Jurkat, Clone E6-1 (cell line): ENCODE results near the gene WNT5A.
"Not testable (repeated sequence)": the region's sequence is repeated elsewhere in the genome, so short reads cannot be mapped to it uniquely, and the experiment has no call there.

ENCODE experiments used
- DNase-seq: peaks from one replicate; pipeline ENCODE4 v3.0.0-alpha.2; 2011; ENCODE audit warnings: low read depth, low spot score
- H3K4me3 ChIP-seq: 2 replicates; pipeline ENCODE4 v1.5.1; 2011; ENCODE audit warnings: mild to moderate bottlenecking, low read length, control low read depth, moderate library complexity

WNT5A gene

DNA sequence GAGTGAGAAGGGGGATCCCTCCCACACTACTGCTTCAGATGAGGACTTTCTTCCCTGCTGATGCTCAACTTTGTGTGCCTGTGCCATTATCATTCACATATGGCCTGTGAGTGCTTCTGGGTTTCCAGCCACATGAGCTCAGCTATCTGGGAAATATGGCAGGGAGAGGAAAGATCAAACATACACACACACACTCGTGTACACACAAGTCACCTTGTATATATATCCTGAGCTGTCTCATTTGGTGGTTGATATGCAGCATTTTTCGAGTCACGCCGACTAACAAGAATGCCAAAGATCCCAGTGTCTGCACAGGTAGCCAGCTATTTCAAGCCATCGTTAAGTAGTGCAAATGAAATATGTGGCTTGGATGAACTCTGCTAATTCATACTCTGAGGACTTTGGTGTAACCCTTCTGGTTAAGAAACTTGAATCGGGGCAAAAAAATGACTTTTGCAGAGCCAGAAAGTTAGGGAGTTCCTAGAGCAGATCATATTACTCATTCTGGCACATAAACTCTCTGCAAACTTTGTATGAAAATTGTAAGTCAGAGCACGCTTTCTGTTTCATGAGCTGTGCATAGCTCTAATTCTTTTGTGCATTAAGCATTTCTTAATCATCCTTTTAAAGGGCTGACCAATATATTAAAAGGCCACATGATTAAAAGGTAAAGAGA lies 24.9 kb upstream of the WNT5A start:
- no peak for DNase-seq
- H3K4me3 ChIP-seq = no peak overlapping the region

DNA sequence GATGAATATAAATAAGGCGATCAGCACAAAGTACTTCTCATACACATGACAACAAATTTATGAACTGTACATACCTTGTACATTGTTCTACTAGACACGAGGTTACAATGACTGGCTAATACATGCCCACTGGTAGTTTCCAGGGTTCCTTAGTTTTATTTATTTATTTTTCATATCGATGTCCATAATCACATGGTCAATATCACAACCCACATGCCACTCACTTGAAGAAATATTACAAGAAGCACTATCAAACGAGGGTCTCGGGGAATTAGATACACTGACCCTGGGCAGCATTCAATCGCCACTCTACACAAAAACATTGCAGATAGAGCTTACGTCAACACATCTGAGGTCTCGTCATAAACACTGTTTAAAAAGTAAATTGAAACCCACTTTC lies 21.2 kb upstream of the WNT5A start:
- no peak for DNase-seq
- H3K4me3 ChIP-seq = no peak overlapping the region

- H3K4me3 ChIP-seq = no peak overlapping the region
- DNase-seq = no peak
Observed at GRCh38 chr3:55507808-55508207, 20.7 kb upstream of the WNT5A start.

DNA sequence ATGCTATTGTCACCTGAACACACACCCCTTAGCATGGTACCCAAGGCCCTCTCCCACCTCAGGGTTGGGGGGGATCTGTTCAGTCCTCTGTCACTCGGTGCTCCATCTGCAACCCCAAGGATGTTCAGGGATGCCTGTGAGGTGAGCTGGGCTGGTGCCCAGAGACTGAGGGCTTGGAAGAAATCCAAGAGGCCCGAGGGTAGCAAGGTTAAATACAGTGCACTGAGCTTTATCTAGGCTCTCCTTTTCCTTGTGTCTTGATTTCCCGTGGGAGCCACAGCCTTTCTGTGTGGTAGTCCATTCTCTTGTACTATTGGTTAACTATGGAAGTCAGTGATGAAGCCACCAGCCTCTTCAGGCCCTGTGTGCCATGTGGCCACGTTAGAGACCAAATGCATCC lies 18.7 kb upstream of the WNT5A start:
- no peak for DNase-seq
- no peak overlapping the region for H3K4me3 ChIP-seq

- not testable (repeated sequence) for DNase-seq, H3K4me3 ChIP-seq
Observed at GRCh38 chr3:55505102-55505501, 18.0 kb upstream of the WNT5A start.

DNA sequence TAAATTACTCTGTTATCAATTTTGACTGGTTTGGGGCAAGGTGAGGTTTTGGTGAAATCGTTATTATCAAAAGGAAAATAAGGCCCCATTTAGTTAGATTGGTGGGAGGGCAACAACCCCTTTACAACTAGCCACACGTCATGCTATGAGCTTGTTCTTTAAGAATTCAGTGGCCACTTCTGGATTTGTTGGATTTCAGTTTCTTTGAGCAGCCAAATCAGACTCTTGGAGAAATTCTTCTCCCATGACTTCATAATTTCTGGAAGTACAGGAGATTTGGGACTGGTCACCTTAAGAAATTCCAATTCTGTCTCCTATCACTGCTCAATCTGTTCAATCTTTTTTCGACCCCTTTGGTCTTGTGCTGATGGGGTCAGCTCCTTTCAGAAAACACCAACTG lies 14.8 kb upstream of the WNT5A start:
- DNase-seq = no peak
- no peak overlapping the region for H3K4me3 ChIP-seq

GRCh38 chr3:55500555-55501330 lies 13.6 kb upstream of the WNT5A start:
- DNase-seq = no peak
- no peak overlapping the region for H3K4me3 ChIP-seq

GRCh38 chr3:55498520-55498919 lies 11.4 kb upstream of the WNT5A start:
- no peak overlapping the region for H3K4me3 ChIP-seq
- DNase-seq = no peak

GRCh38 chr3:55497250-55497649 lies 10.1 kb upstream of the WNT5A start:
- no peak for DNase-seq
- no peak overlapping the region for H3K4me3 ChIP-seq

DNA sequence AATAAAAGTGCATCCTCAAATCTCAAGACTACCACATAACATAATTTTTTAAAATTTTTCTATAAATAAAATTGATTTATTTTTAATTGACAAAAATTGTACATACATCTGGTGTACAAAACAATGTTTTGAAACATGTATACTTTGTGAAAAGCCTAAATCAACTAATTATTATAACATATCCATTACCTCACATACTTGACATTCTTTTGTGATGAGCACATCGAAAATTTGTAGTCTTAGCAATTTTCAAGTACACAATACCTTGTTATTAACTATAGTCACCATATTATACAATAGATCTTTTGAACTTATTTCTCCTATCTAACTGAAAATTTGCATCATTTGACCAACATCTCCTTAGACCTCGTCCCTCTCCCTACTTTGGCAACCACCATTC lies 7.9 kb upstream of the WNT5A start:
- no peak overlapping the region for H3K4me3 ChIP-seq
- DNase-seq = no peak

GRCh38 chr3:55492976-55493375 lies 5.9 kb upstream of the WNT5A start:
- no peak for DNase-seq
- no peak overlapping the region for H3K4me3 ChIP-seq

DNA sequence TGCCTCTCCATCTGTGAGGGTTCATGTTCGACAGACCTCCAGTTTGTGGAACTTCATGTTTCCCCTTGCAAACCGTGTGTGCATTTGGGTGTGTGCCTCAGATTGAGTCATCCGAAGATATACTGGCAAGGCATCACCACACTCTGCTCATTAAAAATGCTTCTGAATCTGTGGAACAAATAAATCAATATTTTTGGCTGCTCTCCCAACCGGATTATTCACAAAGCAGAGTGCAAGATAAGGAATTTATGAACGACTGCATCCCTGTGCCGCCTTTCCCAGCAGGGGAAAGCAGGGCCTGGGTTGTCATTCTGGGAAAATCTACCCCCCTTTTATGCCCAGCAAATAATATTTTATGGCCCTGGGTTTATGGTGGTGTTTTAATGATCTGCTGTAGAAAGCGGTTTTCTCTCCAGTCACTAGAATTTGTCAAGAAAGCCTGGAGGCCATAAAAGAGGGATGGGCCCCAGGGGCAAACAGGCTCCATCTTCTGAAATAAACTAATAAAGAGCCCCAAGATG lies 4.2 kb upstream of the WNT5A start:
- H3K4me3 ChIP-seq = no peak overlapping the region
- no peak for DNase-seq

DNA sequence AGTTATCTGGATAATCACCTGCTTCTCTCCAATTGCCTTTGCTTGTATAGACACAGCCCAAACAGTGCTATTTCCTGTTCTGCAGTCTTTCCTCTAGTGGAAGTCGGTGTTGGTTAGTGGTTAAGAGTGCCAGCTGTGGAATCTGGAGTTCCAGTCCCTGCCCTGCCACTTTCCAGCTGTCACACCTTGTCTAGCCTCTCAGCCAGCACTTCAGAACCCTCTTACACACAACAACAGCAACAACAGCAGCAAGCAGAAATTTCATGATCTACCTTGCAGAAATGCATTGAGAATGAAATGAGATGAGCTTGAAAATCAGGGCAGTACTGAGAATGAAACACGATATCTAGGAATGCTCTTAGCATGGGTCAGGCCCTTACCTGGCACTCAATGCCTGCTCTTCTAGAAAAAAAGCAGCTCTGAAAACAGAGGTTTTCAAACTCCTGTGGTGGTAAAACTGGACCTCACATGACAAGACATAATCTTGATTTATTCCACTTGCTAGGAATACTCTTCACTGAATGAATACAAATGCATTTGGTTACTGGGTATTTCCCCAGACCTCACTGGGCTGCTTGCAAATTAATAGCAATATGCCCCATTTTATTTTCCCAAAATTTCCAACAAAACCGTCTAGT lies 3.3 kb upstream of the WNT5A start:
- DNase-seq = no peak
- H3K4me3 ChIP-seq = no peak overlapping the region

DNA sequence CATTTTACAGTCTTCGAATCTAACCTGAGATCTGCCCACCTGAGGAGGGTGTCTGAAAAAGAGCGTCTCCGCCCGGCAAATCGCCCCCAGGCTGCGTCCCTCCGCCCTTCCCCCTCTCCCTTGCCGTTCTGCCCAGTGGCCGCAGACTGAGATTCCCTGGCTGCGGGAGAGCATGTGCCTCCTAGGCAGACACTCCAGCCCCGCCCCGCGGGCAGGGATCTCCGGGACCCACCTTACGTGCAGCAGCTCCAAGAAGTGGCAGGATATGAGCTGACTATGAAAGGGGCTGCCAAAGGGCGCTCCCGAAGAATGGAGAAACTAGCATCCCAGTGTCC lies 2.7 kb upstream of the WNT5A start:
- H3K4me3 ChIP-seq = no peak overlapping the region
- DNase-seq = no peak

DNA sequence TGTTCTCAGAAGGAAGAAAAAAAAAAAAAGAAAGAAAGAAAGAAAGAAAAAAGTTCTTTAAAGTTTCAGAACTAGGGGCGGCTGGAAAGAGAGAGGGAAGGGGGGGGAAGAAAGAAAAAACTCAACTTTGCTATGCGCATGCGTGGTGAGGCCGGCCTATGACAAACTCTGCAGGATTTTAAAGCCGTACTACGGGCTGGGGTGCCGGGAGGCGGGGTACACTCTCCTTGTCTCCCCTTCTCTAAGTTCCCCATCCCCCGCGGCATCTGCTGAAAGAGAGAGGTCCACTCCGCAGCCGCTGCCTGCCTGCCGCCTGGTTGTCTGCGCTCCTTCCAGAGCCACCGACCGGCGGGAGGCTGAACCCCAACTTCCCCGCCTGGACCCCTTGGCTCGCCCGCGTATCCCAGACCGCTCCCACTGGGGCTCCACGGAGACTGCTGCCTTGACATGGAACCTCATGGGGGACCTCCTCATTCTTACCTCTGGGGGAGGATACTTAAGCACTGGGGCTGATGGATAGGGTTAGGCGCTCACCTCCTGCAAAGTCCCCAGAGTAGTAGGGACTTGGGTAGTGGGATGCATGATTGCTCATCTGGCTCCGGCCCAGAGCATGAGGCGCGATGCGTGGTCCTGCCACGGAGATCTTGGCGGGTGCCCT lies 1.4 kb upstream of the WNT5A start:
- peak overlapping the region; percentile 56 for H3K4me3 ChIP-seq
- peak; percentile 57 for DNase-seq

- no peak for DNase-seq
Observed at GRCh38 chr3:55487381-55488241, 505 bp upstream of the WNT5A start.

GRCh38 chr3:55486101-55486856 lies 827 bp downstream of the WNT5A start:
- no peak for DNase-seq

More at GRCh38 chr3:55487381-55488241, 505 bp upstream of the WNT5A start:
- H3K4me3 ChIP-seq = peak overlapping the region; percentile 56

More at GRCh38 chr3:55486101-55486856, 827 bp downstream of the WNT5A start:
- H3K4me3 ChIP-seq = no peak overlapping the region
